Measurements from ENCODE around the gene SKI.

SKI gene

GRCh38 chr1:2358651-2359640, 130.8 kb downstream of the SKI start:
- TF ChIP-seq CTCF (IDR thresholded peaks at IDR 0.05; ENCODE audit: borderline replicate concordance, insufficient read depth, low read depth, low read length) = no peak
- H3K4me3 ChIP-seq (ENCODE audit: low read depth, low read length) = no peak overlapping the region

All from GM12875 (cell line).